Measurements from ENCODE around the gene MCOLN1. TPM values are rescaled to one million over a fixed set of nuclear protein-coding genes. Genes with fewer than 3 reads are reported as not detected.

Gene MCOLN1
- total RNA-seq, 1 donor from 2014 or later, result 20.7 TPM

- H3K27ac Mint-ChIP-seq, result no peak overlapping the region
- peaks cover 10% of the 10 kb centered on the region for H3K4me1 Mint-ChIP-seq
- H3K36me3 Mint-ChIP-seq, result peaks cover 11% of the 10 kb centered on the region
- H3K27me3 Mint-ChIP-seq (ENCODE audit: low read depth), result no peaks in the 10 kb centered on the region
- H3K4me3 Mint-ChIP-seq, result peak overlapping the region; percentile 73
- no peak for DNase-seq (ENCODE audit: low spot score in 2 of 2, unreplicated experiment in 2 of 2)
- H3K9me3 Mint-ChIP-seq, result no peaks in the 10 kb centered on the region
- TF ChIP-seq CTCF (IDR thresholded peaks at IDR 0.05; ENCODE audit: unreplicated experiment), result no peak
Observed at GRCh38 chr19:7522923-7523667, 671 bp downstream of the MCOLN1 start.

- DNase-seq (ENCODE audit: low spot score in 2 of 2, unreplicated experiment in 2 of 2), result no peak
- no peaks in the 10 kb centered on the region for H3K27me3 Mint-ChIP-seq (ENCODE audit: low read depth)
- H3K4me1 Mint-ChIP-seq, result peaks cover 10% of the 10 kb centered on the region
- no peaks in the 10 kb centered on the region for H3K9me3 Mint-ChIP-seq
- no peak overlapping the region for H3K4me3 Mint-ChIP-seq
- TF ChIP-seq CTCF (IDR thresholded peaks at IDR 0.05; ENCODE audit: unreplicated experiment), result no peak
- peaks cover 5% of the 10 kb centered on the region for H3K36me3 Mint-ChIP-seq
- no peak overlapping the region for H3K27ac Mint-ChIP-seq
Observed at GRCh38 chr19:7524523-7524922, 2.1 kb downstream of the MCOLN1 start.

- Mint-ChIP-seq H3K27me3 (ENCODE audit: low read depth) (no peaks in the 10 kb centered on the region), H3K36me3 (peaks cover 6% of the 10 kb centered on the region), H3K27ac (no peak overlapping the region), H3K4me3 (no peak overlapping the region), H3K9me3 (no peaks in the 10 kb centered on the region), H3K4me1 (peaks cover 10% of the 10 kb centered on the region)
- TF ChIP-seq CTCF (IDR thresholded peaks at IDR 0.05; ENCODE audit: unreplicated experiment), result no peak
- DNase-seq (ENCODE audit: low spot score in 2 of 2, unreplicated experiment in 2 of 2), result no peak
Observed at GRCh38 chr19:7524992-7525739, 2.7 kb downstream of the MCOLN1 start.

GRCh38 chr19:7526059-7526929 lies 3.9 kb downstream of the MCOLN1 start:
- TF ChIP-seq CTCF (IDR thresholded peaks at IDR 0.05; ENCODE audit: unreplicated experiment), result no peak

GRCh38 chr19:7527516-7528191 lies 5.2 kb downstream of the MCOLN1 start:
- Mint-ChIP-seq H3K4me1 (peaks cover 5% of the 10 kb centered on the region), H3K27me3 (ENCODE audit: low read depth) (no peaks in the 10 kb centered on the region), H3K27ac (no peak overlapping the region), H3K4me3 (no peak overlapping the region), H3K36me3 (peaks cover 8% of the 10 kb centered on the region), H3K9me3 (no peaks in the 10 kb centered on the region)
- no peak for TF ChIP-seq CTCF (IDR thresholded peaks at IDR 0.05; ENCODE audit: unreplicated experiment)
- no peak for DNase-seq (ENCODE audit: low spot score in 2 of 2, unreplicated experiment in 2 of 2)

More at GRCh38 chr19:7526059-7526929, 3.9 kb downstream of the MCOLN1 start:
- Mint-ChIP-seq H3K4me3 (no peak overlapping the region), H3K4me1 (peaks cover 10% of the 10 kb centered on the region), H3K36me3 (peaks cover 6% of the 10 kb centered on the region), H3K9me3 (no peaks in the 10 kb centered on the region), H3K27me3 (ENCODE audit: low read depth) (no peaks in the 10 kb centered on the region), H3K27ac (no peak overlapping the region)
- DNase-seq (ENCODE audit: low spot score in 2 of 2, unreplicated experiment in 2 of 2), result no peak

Measured in mesothelial cell of epicardium (in vitro differentiated cells).